ENCODE data around the gene OVCA2. TPM values are rescaled to one million over a fixed set of nuclear protein-coding genes. Genes with fewer than 3 reads are reported as not detected.

The OVCA2 gene
- total RNA-seq, 1 donor from 2014 or later: 32.7 TPM

DNA sequence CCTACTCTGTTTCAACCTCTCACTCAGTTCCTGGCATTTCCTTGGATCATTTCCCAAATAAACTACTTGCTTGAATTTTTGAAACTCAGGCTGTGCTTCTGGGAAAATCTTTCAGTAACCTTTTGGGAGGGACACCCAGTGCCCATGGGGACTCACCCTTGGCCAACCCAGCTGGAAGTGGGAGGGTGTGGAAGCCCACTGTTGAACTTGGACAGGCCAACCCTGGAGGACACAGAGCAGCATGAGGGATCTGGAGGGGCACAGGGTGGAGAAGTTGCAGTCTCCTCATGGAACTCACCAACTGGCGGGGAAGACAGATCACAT is 27.9 kb upstream of the OVCA2 start:
- TF ChIP-seq, protein P1, sequence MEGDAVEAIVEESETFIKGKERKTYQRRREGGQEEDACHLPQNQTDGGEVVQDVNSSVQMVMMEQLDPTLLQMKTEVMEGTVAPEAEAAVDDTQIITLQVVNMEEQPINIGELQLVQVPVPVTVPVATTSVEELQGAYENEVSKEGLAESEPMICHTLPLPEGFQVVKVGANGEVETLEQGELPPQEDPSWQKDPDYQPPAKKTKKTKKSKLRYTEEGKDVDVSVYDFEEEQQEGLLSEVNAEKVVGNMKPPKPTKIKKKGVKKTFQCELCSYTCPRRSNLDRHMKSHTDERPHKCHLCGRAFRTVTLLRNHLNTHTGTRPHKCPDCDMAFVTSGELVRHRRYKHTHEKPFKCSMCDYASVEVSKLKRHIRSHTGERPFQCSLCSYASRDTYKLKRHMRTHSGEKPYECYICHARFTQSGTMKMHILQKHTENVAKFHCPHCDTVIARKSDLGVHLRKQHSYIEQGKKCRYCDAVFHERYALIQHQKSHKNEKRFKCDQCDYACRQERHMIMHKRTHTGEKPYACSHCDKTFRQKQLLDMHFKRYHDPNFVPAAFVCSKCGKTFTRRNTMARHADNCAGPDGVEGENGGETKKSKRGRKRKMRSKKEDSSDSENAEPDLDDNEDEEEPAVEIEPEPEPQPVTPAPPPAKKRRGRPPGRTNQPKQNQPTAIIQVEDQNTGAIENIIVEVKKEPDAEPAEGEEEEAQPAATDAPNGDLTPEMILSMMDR (IDR thresholded peaks at IDR 0.05; ENCODE audit: unreplicated experiment): no peak
- H3K27ac Mint-ChIP-seq (ENCODE audit: unreplicated experiment): no peak overlapping the region
- H3K4me3 Mint-ChIP-seq (ENCODE audit: unreplicated experiment): no peak overlapping the region
- H3K9me3 Mint-ChIP-seq (ENCODE audit: unreplicated experiment): no peaks in the 10 kb centered on the region
- DNase-seq (ENCODE audit: low spot score): no peak
- peaks cover 6% of the 10 kb centered on the region for H3K36me3 Mint-ChIP-seq (ENCODE audit: low read depth, unreplicated experiment)
- peaks cover 19% of the 10 kb centered on the region for H3K27me3 Mint-ChIP-seq (ENCODE audit: unreplicated experiment)
- no peaks in the 10 kb centered on the region for H3K4me1 Mint-ChIP-seq (ENCODE audit: unreplicated experiment)

DNA sequence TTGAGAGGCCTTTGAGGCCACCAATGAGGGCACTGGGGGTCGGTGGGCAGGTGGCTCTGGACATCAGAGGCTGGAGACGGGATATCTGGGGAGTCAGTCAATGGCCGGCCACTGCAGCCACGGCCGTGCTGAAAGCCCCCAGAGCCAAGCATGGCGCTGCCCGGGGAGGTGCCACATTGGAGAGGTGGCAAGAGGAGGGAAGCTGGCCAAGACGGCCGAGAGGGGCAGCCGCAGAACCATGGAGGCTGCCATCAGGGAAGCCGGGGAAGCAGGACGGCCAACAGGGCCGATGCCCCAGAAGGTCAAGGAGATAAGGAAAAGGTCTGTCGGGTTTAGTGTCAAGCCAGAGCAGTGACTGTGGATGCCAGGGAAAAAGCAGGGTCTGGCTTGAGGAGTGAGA is 26.5 kb upstream of the OVCA2 start:
- H3K27me3 Mint-ChIP-seq (ENCODE audit: unreplicated experiment): peaks cover 25% of the 10 kb centered on the region
- peaks cover 6% of the 10 kb centered on the region for H3K36me3 Mint-ChIP-seq (ENCODE audit: low read depth, unreplicated experiment)
- no peaks in the 10 kb centered on the region for H3K9me3 Mint-ChIP-seq (ENCODE audit: unreplicated experiment)
- H3K4me1 Mint-ChIP-seq (ENCODE audit: unreplicated experiment): peaks cover 8% of the 10 kb centered on the region
- DNase-seq (ENCODE audit: low spot score): no peak
- TF ChIP-seq, protein P1 (IDR thresholded peaks at IDR 0.05; ENCODE audit: unreplicated experiment): no peak
- no peak overlapping the region for H3K27ac Mint-ChIP-seq (ENCODE audit: unreplicated experiment)
- no peak overlapping the region for H3K4me3 Mint-ChIP-seq (ENCODE audit: unreplicated experiment)

DNA sequence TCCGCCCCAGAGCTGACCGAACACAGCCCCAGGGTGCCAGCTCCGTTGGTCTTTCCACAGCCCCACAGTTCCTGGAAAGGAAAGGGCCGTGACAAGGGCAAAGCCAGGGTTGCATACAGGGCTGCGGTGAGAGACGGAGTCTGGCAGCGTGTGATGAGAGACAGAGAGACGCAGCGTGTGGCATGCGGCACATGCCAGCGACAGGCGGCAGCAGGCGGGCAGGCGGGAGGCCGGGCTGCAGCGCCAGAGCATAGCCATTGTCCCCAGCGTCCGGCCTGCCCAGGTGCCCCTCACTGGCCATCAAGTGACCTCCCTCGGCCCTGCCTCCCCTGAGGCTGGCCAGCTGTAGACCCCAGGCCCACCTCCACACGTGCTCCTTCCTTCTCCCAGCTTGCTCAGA is 25.3 kb upstream of the OVCA2 start:
- H3K27me3 Mint-ChIP-seq (ENCODE audit: unreplicated experiment): peaks cover 27% of the 10 kb centered on the region

DNA sequence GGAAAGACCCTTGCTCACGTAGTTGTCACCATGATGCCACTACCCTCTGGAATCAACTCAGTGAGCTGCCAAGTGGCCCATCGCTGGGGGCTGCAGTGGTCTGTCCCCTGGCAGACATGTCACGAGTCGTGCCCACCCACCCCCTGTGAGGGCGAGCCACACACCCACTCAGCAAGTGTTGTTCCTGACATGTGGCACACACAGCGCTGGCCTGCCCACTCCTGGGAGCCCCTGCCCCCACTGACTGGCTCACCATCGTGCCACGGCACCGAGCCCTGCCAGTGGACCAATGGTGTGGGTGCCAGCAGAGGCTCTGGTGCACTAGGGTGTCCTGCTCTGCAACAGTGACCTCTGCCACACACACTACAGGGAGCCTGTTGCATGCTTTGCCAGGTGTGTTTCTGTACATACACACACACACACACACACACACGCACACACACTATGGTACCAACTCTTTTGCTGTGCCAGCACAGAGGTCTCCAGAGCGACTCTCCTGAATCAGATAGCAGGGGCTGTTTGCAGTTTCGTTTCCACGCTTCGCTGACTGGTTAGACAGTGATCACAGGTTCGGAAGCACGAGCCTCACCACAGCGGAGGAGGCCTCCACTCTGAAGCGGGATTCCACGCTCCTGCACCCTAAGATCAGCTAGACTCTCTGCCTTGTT is 24.4 kb upstream of the OVCA2 start:
- Mint-ChIP-seq H3K4me1 (ENCODE audit: unreplicated experiment) (peaks cover 12% of the 10 kb centered on the region), H3K27ac (ENCODE audit: unreplicated experiment) (no peak overlapping the region), H3K27me3 (ENCODE audit: unreplicated experiment) (peaks cover 27% of the 10 kb centered on the region), H3K4me3 (ENCODE audit: unreplicated experiment) (no peak overlapping the region), H3K9me3 (ENCODE audit: unreplicated experiment) (no peaks in the 10 kb centered on the region), H3K36me3 (ENCODE audit: low read depth, unreplicated experiment) (peaks cover 6% of the 10 kb centered on the region)
- no peak for DNase-seq (ENCODE audit: low spot score)
- TF ChIP-seq, protein P1 (IDR thresholded peaks at IDR 0.05; ENCODE audit: unreplicated experiment): no peak

More for the DNA sequence above, 25.3 kb upstream of the OVCA2 start:
- Mint-ChIP-seq H3K9me3 (ENCODE audit: unreplicated experiment) (no peaks in the 10 kb centered on the region), H3K4me1 (ENCODE audit: unreplicated experiment) (peaks cover 12% of the 10 kb centered on the region), H3K27ac (ENCODE audit: unreplicated experiment) (no peak overlapping the region), H3K4me3 (ENCODE audit: unreplicated experiment) (no peak overlapping the region), H3K36me3 (ENCODE audit: low read depth, unreplicated experiment) (peaks cover 6% of the 10 kb centered on the region)
- TF ChIP-seq, protein P1 (IDR thresholded peaks at IDR 0.05; ENCODE audit: unreplicated experiment): no peak
- no peak for DNase-seq (ENCODE audit: low spot score)

DNA sequence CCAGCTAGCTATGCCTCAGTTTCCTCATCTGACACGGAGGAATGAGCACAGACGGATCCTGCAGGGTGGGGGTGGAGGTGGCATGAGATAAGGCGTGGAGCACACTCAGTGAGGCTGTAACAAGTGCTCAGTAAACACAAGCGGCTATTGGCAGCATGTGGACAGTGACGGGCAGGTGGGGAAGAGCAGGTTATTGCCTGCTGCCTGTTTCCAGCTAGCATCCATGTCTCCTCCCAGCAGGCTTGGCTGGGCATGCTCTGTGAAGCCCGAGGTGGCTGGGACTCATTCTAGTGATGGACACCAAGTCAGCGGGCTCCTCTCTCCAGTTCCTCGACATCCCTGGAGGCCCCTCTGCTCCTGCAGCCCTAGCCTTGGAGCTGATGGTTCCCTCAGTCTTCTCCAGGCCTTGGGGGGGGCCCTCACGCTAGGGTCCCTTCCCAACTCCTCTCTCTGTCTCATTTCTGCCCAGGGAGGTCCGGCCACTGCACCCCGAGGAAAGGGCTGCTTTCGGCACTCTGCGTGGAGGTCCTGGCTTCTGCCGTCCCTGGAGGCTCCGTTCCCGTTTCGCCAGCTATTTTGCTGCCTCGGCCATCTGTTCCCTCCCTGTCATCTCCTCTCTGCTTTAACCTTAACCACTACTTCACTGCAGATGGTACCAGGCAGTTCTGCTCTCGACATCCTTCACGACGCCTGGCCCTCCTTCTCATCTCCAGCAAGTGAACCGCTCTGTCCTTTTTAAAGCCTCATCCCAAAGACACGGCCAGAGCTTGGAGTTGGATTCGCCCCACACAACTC is 22.9 kb upstream of the OVCA2 start:
- no peak for DNase-seq (ENCODE audit: low spot score)
- H3K36me3 Mint-ChIP-seq (ENCODE audit: low read depth, unreplicated experiment): peaks cover 4% of the 10 kb centered on the region
- no peak overlapping the region for H3K27ac Mint-ChIP-seq (ENCODE audit: unreplicated experiment)
- H3K9me3 Mint-ChIP-seq (ENCODE audit: unreplicated experiment): no peaks in the 10 kb centered on the region
- peaks cover 12% of the 10 kb centered on the region for H3K4me1 Mint-ChIP-seq (ENCODE audit: unreplicated experiment)
- no peak overlapping the region for H3K4me3 Mint-ChIP-seq (ENCODE audit: unreplicated experiment)
- TF ChIP-seq, protein P1 (IDR thresholded peaks at IDR 0.05; ENCODE audit: unreplicated experiment): no peak
- H3K27me3 Mint-ChIP-seq (ENCODE audit: unreplicated experiment): peaks cover 32% of the 10 kb centered on the region
